ENCODE results near the gene PSMD5.
"Not testable (repeated sequence)": the region's sequence is repeated elsewhere in the genome, so short reads cannot be mapped to it uniquely, and the experiment has no call there.

The PSMD5 gene

GRCh38 chr9:120854596-120855327, 12.0 kb upstream of the PSMD5 start:
- no peak for DNase-seq

- DNase-seq, result no peak
Observed at GRCh38 chr9:120853198-120853597, 10.5 kb upstream of the PSMD5 start.

- DNase-seq, result no peak
Observed at GRCh38 chr9:120852240-120853010, 9.7 kb upstream of the PSMD5 start.

GRCh38 chr9:120851449-120851848, 8.7 kb upstream of the PSMD5 start:
- no peak for DNase-seq

GRCh38 chr9:120850315-120850714, 7.6 kb upstream of the PSMD5 start:
- no peak for DNase-seq

GRCh38 chr9:120846906-120847305, 4.2 kb upstream of the PSMD5 start:
- DNase-seq, result no peak

- no peak for DNase-seq
Observed at GRCh38 chr9:120846251-120846889, 3.6 kb upstream of the PSMD5 start.

- no peak for DNase-seq
Observed at GRCh38 chr9:120845255-120845654, 2.5 kb upstream of the PSMD5 start.

GRCh38 chr9:120841930-120842684, 615 bp downstream of the PSMD5 start:
- no peak for DNase-seq

- DNase-seq, result no peak
Observed at GRCh38 chr9:120839146-120839545, 3.6 kb downstream of the PSMD5 start.

- no peak for DNase-seq
Observed at GRCh38 chr9:120837921-120838320, 4.8 kb downstream of the PSMD5 start.

- no peak for DNase-seq
Observed at GRCh38 chr9:120833325-120833724, 9.4 kb downstream of the PSMD5 start.

GRCh38 chr9:120832807-120833206, 9.9 kb downstream of the PSMD5 start:
- no peak for DNase-seq

GRCh38 chr9:120830865-120831264, 11.9 kb downstream of the PSMD5 start:
- no peak for DNase-seq

- DNase-seq, result no peak
Observed at GRCh38 chr9:120830151-120830550, 12.6 kb downstream of the PSMD5 start.

GRCh38 chr9:120829650-120830049, 13.1 kb downstream of the PSMD5 start:
- no peak for DNase-seq

- no peak for DNase-seq
Observed at GRCh38 chr9:120820095-120820494, 22.6 kb downstream of the PSMD5 start.

GRCh38 chr9:120818595-120818994, 24.1 kb downstream of the PSMD5 start:
- DNase-seq, result no peak

- DNase-seq, result no peak
Observed at GRCh38 chr9:120815075-120815474, 27.6 kb downstream of the PSMD5 start.

- DNase-seq, result no peak
Observed at GRCh38 chr9:120808931-120809330, 33.8 kb downstream of the PSMD5 start.

GRCh38 chr9:120807607-120808379, 34.9 kb downstream of the PSMD5 start:
- DNase-seq, result no peak

GRCh38 chr9:120804784-120805363, 37.8 kb downstream of the PSMD5 start:
- not testable (repeated sequence) for DNase-seq
